Ectodermal cell (in vitro differentiated cells): ENCODE results near the gene SF3B1.
"Not testable (repeated sequence)": the region's sequence is repeated elsewhere in the genome, so short reads cannot be mapped to it uniquely, and the experiment has no call there.

Experiments
- H3K27ac ChIP-seq: 2 replicates; pipeline ENCODE4 v1.7.0; 2013; ENCODE audit warnings: mild to moderate bottlenecking, low read depth, low read length; ENCODE audit not compliant: insufficient read depth, poor library complexity, severe bottlenecking
- H3K27me3 ChIP-seq: 2 replicates; pipeline ENCODE4 v1.7.0; 2013; ENCODE audit warnings: mild to moderate bottlenecking, low read length; ENCODE audit not compliant: insufficient read depth, control insufficient read depth, poor library complexity, severe bottlenecking
- H3K36me3 ChIP-seq: one replicate; pipeline ENCODE4 v1.7.0; 2013; ENCODE audit warnings: low read length; ENCODE audit not compliant: control insufficient read depth, insufficient read depth
- H3K4me1 ChIP-seq: one replicate; pipeline ENCODE4 v1.7.0; 2013; ENCODE audit warnings: low read length; ENCODE audit not compliant: control insufficient read depth, insufficient read depth
- H3K4me3 ChIP-seq: 2 replicates; pipeline ENCODE4 v1.7.0; 2013; ENCODE audit warnings: low read depth, low read length, control low read depth; ENCODE audit not compliant: insufficient read depth
- H3K9me3 ChIP-seq: 2 replicates; pipeline ENCODE4 v1.7.0; 2013; ENCODE audit warnings: mild to moderate bottlenecking, low read length, moderate library complexity; ENCODE audit not compliant: control insufficient read depth
- WGBS, 2 experiments: methylation state at CpG; one replicate each; pipeline ENCODE4 v1.1.7; 2013; ENCODE audit warnings: missing lambda C conversion rate in 2 of 2; 5-methylcytosine and 5-hydroxymethylcytosine counted together

Gene SF3B1

GRCh38 chr2:197383825-197384224 lies 51.0 kb downstream of the SF3B1 start:
- 69 to 80% methylated on average over 3 of the region's 4 CpGs for WGBS, 2 experiments
- Histone ChIP-seq H3K36me3 (no peaks in the 10 kb centered on the region), H3K4me1 (no peaks in the 10 kb centered on the region), H3K27me3 (no peaks in the 10 kb centered on the region), H3K4me3 (no peak overlapping the region), H3K27ac (no peak overlapping the region), H3K9me3 (no peaks in the 10 kb centered on the region)

GRCh38 chr2:197381641-197382040 lies 53.2 kb downstream of the SF3B1 start:
- Histone ChIP-seq H3K27me3 (no peaks in the 10 kb centered on the region), H3K36me3 (no peaks in the 10 kb centered on the region), H3K4me3 (no peak overlapping the region), H3K9me3 (no peaks in the 10 kb centered on the region), H3K27ac (no peak overlapping the region), H3K4me1 (no peaks in the 10 kb centered on the region)
- 77 to 100% methylated on average over 1 of the region's 1 CpG for WGBS, 2 experiments

GRCh38 chr2:197379918-197380309 lies 54.9 kb downstream of the SF3B1 start:
- H3K36me3 ChIP-seq, H3K4me3 ChIP-seq, H3K9me3 ChIP-seq, H3K27ac ChIP-seq, H3K27me3 ChIP-seq, H3K4me1 ChIP-seq: not testable (repeated sequence)
- WGBS, 2 experiments, result 91 to 94% methylated on average over 5 of the region's 5 CpGs

- not testable (repeated sequence) for H3K36me3 ChIP-seq, H3K9me3 ChIP-seq, H3K27ac ChIP-seq, H3K4me1 ChIP-seq, H3K4me3 ChIP-seq, H3K27me3 ChIP-seq
- WGBS, 2 experiments, result 92 to 100% methylated on average over 1 of the region's 3 CpGs
These were observed 55.4 kb downstream of the SF3B1 start for GRCh38 chr2:197379308-197379917.

GRCh38 chr2:197378494-197379307 lies 56.1 kb downstream of the SF3B1 start:
- 72 to 73% methylated on average over 17 of the region's 17 CpGs for WGBS, 2 experiments
- no peak overlapping the region for H3K4me3 ChIP-seq

GRCh38 chr2:197378086-197378485 lies 56.7 kb downstream of the SF3B1 start:
- H3K36me3 ChIP-seq, result no peaks in the 10 kb centered on the region
- no peak overlapping the region for H3K4me3 ChIP-seq
- no peaks in the 10 kb centered on the region for H3K9me3 ChIP-seq
- no peaks in the 10 kb centered on the region for H3K27me3 ChIP-seq
- no peak overlapping the region for H3K27ac ChIP-seq
- WGBS, 2 experiments, result 76 to 100% methylated on average over 2 to 3 of the region's 3 CpGs
- no peaks in the 10 kb centered on the region for H3K4me1 ChIP-seq

More at GRCh38 chr2:197378494-197379307, 56.1 kb downstream of the SF3B1 start:
- no peaks in the 10 kb centered on the region for H3K27me3 ChIP-seq
- no peaks in the 10 kb centered on the region for H3K9me3 ChIP-seq
- no peaks in the 10 kb centered on the region for H3K4me1 ChIP-seq
- H3K36me3 ChIP-seq, result no peaks in the 10 kb centered on the region
- no peak overlapping the region for H3K27ac ChIP-seq

GRCh38 chr2:197377670-197378069 lies 57.2 kb downstream of the SF3B1 start:
- H3K27me3 ChIP-seq, result no peaks in the 10 kb centered on the region
- no peaks in the 10 kb centered on the region for H3K36me3 ChIP-seq
- H3K4me3 ChIP-seq, result no peak overlapping the region
- H3K4me1 ChIP-seq, result no peaks in the 10 kb centered on the region
- WGBS, 2 experiments, result 94 to 95% methylated on average over 8 to 9 of the region's 9 CpGs
- H3K9me3 ChIP-seq, result no peaks in the 10 kb centered on the region
- H3K27ac ChIP-seq, result no peak overlapping the region

- Histone ChIP-seq H3K27ac (no peak overlapping the region), H3K27me3 (no peaks in the 10 kb centered on the region), H3K36me3 (no peaks in the 10 kb centered on the region), H3K4me3 (no peak overlapping the region), H3K4me1 (no peaks in the 10 kb centered on the region), H3K9me3 (no peaks in the 10 kb centered on the region)
- 73 to 81% methylated on average over 2 to 3 of the region's 3 CpGs for WGBS, 2 experiments
These were observed 62.2 kb downstream of the SF3B1 start for GRCh38 chr2:197372592-197372991.

- H3K36me3 ChIP-seq, H3K27me3 ChIP-seq, H3K27ac ChIP-seq, H3K4me3 ChIP-seq, H3K4me1 ChIP-seq, H3K9me3 ChIP-seq: not testable (repeated sequence)
- WGBS, 2 experiments, result 94 to 96% methylated on average over 31 of the region's 31 CpGs
These were observed 64.2 kb downstream of the SF3B1 start for GRCh38 chr2:197370664-197371063.

GRCh38 chr2:197369933-197370320 lies 64.9 kb downstream of the SF3B1 start:
- H3K27me3 ChIP-seq, result no peaks in the 10 kb centered on the region
- H3K9me3 ChIP-seq, result no peaks in the 10 kb centered on the region
- H3K36me3 ChIP-seq, result no peaks in the 10 kb centered on the region
- no peak overlapping the region for H3K27ac ChIP-seq
- H3K4me1 ChIP-seq, result no peaks in the 10 kb centered on the region
- no peak overlapping the region for H3K4me3 ChIP-seq
- WGBS, 2 experiments, result 92 to 97% methylated on average over 4 of the region's 4 CpGs
